HL-60 (cell line): Measurements from ENCODE around the gene RERE.

Source experiments
- DNase-seq, 2 experiments: peaks; one replicate each; pipeline ENCODE4 v3.0.0-alpha.2; 2010 to 2020; ENCODE audit warnings: low read depth in 1 of 2, low spot score in 1 of 2
- H3K27ac ChIP-seq: fragments of 250-450 bp; sonication (Bioruptor Pico); replicated peaks from 2 replicates; pipeline ENCODE4 v1.5.1; 2020; ENCODE audit warnings: mild to moderate bottlenecking, moderate library complexity
- H3K27me3 ChIP-seq: fragments of 250-450 bp; sonication (Bioruptor Pico); 2 replicates; pipeline ENCODE4 v1.5.1; 2021; ENCODE audit warnings: mild to moderate bottlenecking, moderate library complexity; ENCODE audit not compliant: insufficient read depth, poor library complexity, severe bottlenecking
- H3K4me3 ChIP-seq: replicated peaks from 2 replicates; pipeline ENCODE4 v1.5.1; 2011; ENCODE audit warnings: mild to moderate bottlenecking, control low read depth, low read length; ENCODE audit not compliant: insufficient read depth
- GABPA ChIP-seq: IDR thresholded peaks from 2 replicates; pipeline ENCODE4 v1.6.1; 2012; ENCODE audit warnings: low read depth
- POLR2AphosphoS5 ChIP-seq: IDR thresholded peaks from 2 replicates; pipeline ENCODE4 v1.6.1; 2012; ENCODE audit warnings: low read depth
- SPI1 ChIP-seq: IDR thresholded peaks from 2 replicates; pipeline ENCODE4 v1.6.1; 2012; ENCODE audit warnings: low read depth, mild to moderate bottlenecking, borderline replicate concordance
- TF ChIP-seq, protein P1 (sequence below): IDR thresholded peaks from 2 replicates; pipeline ENCODE4 v1.6.1; 2012; ENCODE audit warnings: low read depth; ENCODE audit not compliant: insufficient replicate concordance
- TF ChIP-seq, protein P2 (sequence below): IDR thresholded peaks from one replicate; pipeline ENCODE4 v1.5.1; 2011; ENCODE audit warnings: low read length, control low read depth, inconsistent platforms; ENCODE audit not compliant: insufficient read depth

RERE gene

DNA sequence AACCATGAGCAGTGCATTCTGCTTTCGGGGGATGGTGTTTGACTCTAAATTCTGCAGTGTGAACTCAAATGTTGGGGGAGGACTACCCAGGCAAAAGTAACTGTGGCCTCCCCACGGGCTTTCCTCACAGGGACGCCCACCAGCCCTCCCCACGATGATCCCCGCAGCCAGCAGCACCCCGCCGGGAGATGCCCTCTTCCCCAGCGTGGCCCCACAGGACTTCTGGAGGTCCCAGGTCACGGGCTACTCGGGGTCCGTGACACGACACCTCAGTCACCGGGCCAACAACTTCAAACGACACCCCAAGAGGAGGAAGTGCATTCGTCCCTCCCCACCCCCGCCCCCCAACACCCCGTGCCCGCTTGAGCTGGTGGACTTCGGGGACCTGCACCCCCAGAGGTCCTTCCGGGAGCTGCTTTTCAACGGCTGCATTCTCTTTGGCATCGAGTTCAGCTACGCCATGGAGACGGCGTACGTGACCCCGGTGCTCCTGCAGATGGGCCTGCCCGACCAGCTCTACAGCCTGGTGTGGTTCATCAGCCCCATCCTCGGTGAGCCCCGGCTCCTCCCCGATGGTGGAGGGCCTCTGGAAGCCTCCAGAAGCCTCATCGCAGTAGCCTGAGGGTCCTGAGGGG is 493.1 kb downstream of the RERE start:
- TF ChIP-seq POLR2AphosphoS5 (no peak), SPI1 (no peak), GABPA (no peak)
- TF ChIP-seq, protein P1, sequence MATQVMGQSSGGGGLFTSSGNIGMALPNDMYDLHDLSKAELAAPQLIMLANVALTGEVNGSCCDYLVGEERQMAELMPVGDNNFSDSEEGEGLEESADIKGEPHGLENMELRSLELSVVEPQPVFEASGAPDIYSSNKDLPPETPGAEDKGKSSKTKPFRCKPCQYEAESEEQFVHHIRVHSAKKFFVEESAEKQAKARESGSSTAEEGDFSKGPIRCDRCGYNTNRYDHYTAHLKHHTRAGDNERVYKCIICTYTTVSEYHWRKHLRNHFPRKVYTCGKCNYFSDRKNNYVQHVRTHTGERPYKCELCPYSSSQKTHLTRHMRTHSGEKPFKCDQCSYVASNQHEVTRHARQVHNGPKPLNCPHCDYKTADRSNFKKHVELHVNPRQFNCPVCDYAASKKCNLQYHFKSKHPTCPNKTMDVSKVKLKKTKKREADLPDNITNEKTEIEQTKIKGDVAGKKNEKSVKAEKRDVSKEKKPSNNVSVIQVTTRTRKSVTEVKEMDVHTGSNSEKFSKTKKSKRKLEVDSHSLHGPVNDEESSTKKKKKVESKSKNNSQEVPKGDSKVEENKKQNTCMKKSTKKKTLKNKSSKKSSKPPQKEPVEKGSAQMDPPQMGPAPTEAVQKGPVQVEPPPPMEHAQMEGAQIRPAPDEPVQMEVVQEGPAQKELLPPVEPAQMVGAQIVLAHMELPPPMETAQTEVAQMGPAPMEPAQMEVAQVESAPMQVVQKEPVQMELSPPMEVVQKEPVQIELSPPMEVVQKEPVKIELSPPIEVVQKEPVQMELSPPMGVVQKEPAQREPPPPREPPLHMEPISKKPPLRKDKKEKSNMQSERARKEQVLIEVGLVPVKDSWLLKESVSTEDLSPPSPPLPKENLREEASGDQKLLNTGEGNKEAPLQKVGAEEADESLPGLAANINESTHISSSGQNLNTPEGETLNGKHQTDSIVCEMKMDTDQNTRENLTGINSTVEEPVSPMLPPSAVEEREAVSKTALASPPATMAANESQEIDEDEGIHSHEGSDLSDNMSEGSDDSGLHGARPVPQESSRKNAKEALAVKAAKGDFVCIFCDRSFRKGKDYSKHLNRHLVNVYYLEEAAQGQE = no peak
- TF ChIP-seq, protein P2, sequence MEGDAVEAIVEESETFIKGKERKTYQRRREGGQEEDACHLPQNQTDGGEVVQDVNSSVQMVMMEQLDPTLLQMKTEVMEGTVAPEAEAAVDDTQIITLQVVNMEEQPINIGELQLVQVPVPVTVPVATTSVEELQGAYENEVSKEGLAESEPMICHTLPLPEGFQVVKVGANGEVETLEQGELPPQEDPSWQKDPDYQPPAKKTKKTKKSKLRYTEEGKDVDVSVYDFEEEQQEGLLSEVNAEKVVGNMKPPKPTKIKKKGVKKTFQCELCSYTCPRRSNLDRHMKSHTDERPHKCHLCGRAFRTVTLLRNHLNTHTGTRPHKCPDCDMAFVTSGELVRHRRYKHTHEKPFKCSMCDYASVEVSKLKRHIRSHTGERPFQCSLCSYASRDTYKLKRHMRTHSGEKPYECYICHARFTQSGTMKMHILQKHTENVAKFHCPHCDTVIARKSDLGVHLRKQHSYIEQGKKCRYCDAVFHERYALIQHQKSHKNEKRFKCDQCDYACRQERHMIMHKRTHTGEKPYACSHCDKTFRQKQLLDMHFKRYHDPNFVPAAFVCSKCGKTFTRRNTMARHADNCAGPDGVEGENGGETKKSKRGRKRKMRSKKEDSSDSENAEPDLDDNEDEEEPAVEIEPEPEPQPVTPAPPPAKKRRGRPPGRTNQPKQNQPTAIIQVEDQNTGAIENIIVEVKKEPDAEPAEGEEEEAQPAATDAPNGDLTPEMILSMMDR = no peak
- H3K4me3 ChIP-seq = no peak overlapping the region
- no peaks in the 10 kb centered on the region for H3K27me3 ChIP-seq
- H3K27ac ChIP-seq = no peak overlapping the region
- DNase-seq = no peak

DNA sequence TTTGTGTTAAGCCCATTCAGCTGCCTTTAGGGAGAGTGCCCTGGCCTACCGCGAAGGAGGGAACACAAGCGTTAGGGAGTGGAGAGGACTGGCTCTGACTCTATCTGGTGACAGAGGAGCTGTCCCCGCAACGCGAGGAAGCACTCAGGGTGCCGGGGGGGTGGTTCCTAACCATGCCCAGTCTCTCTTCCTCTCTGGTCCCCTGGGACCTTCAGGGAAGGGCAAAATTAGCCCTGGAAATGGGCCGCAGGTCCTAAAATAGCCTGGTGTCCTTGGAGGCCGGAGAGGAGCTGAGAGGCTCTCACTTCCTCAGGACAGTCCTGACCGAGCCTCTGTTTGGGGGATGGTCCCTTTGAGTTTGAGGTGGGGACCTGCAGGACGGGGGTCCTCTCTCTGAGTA is 493.7 kb downstream of the RERE start:
- Histone ChIP-seq H3K27me3 (peaks cover 6% of the 10 kb centered on the region), H3K27ac (no peak overlapping the region), H3K4me3 (no peak overlapping the region)
- DNase-seq = no peak
- TF ChIP-seq POLR2AphosphoS5 (no peak), SPI1 (no peak), GABPA (no peak)
- TF ChIP-seq, protein P2 = no peak
- TF ChIP-seq, protein P1 = no peak

DNA sequence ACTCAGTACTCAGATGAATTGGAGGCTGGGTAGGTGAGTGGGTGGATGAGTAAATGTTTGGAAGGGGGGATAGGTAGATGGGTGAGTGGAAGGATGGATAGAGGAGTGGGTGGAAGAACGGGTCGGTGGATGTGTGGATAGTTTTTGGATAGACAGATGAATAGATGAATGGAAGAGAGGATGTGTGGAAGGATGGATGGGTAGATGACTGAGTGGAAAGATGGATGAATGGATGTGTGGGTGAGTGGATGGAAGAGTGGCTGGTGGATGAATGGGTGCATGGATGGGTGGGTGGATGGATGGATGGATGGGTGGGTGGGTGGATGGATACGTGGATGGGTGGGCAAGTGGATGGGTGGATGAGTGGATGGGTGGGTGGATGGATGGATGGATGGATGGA is 495.8 kb downstream of the RERE start:
- Histone ChIP-seq H3K4me3 (no peak overlapping the region), H3K27me3 (peaks cover 19% of the 10 kb centered on the region), H3K27ac (no peak overlapping the region)
- no peak for DNase-seq
- TF ChIP-seq SPI1 = no peak

DNA sequence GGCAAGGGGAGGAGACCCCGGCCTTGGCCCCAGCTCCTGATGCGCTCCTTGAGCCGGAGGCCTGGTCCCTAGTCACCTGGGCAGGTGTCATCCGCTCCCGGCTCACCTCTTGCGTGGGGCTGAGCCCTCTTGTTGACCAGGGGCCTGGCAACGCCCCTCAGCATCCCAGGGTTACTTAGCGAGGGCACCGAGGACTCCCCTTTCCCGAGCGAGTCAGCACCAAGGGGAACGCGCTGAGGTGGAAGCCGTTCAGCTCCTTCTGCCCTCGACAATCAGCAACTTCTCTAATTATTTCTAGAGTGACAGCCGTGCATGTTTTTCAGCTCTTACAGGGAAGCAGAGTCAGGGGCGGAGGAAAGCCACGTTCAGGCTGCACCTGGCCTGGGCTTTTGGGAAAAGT is 499.0 kb downstream of the RERE start:
- no peak for DNase-seq
- TF ChIP-seq POLR2AphosphoS5 = no peak
- no peak for TF ChIP-seq GABPA
- no peak for TF ChIP-seq SPI1
- TF ChIP-seq, protein P1 = no peak
- H3K27ac ChIP-seq = no peak overlapping the region
- H3K4me3 ChIP-seq = peak overlapping the region; percentile 33; the same call in 1 of the 2 replicates
- H3K27me3 ChIP-seq = peaks cover 26% of the 10 kb centered on the region
